Limb (tissue), 2 donors: ENCODE measurements around the gene CRYBG2.
A peak's percentile ranks its signal among the peaks of the same experiment; 100 is the strongest.
"Not testable (repeated sequence)": the region's sequence is repeated elsewhere in the genome, so short reads cannot be mapped to it uniquely, and the experiment has no call there.

Experiments
- DNase-seq, 2 donors: peaks; one replicate each; pipeline ENCODE4 v3.0.0-alpha.2; 2016; ENCODE audit errors: extremely low spot score in 2 of 2

Gene CRYBG2

GRCh38 chr1:26353976-26354820 is at the start of gene CRYBG2:
Gene CRYBG2, minus strand, starts transcription at chr1:26354130. Its CDS starts 7,473 bp downstream, at chr1:26346657.
- DNase-seq = no peak

GRCh38 chr1:26403656-26404055 is 49.7 kb upstream of the CRYBG2 start:
- DNase-seq = no peak

GRCh38 chr1:26401891-26402290 is 48.0 kb upstream of the CRYBG2 start:
- no peak for DNase-seq

GRCh38 chr1:26399034-26399433 is 45.1 kb upstream of the CRYBG2 start:
- no peak for DNase-seq

- DNase-seq = no peak
Observed at GRCh38 chr1:26395754-26396153, 41.8 kb upstream of the CRYBG2 start.

- DNase-seq = no peak
Observed at GRCh38 chr1:26391450-26391849, 37.5 kb upstream of the CRYBG2 start.

GRCh38 chr1:26389604-26390247 is 35.8 kb upstream of the CRYBG2 start:
- no peak for DNase-seq

GRCh38 chr1:26388791-26389445 is 35.0 kb upstream of the CRYBG2 start:
- DNase-seq = no peak

GRCh38 chr1:26387447-26387846 is 33.5 kb upstream of the CRYBG2 start:
- DNase-seq = no peak

GRCh38 chr1:26385063-26385462 is 31.1 kb upstream of the CRYBG2 start:
- not testable (repeated sequence) for DNase-seq

- DNase-seq = no peak
Observed at GRCh38 chr1:26384076-26384475, 30.1 kb upstream of the CRYBG2 start.

- no peak for DNase-seq
Observed at GRCh38 chr1:26378879-26379251, 24.9 kb upstream of the CRYBG2 start.

- DNase-seq = peak in 1 of 2 donors; percentile 28
Observed at GRCh38 chr1:26378088-26378878, 24.4 kb upstream of the CRYBG2 start.

GRCh38 chr1:26376050-26376449 is 22.1 kb upstream of the CRYBG2 start:
- DNase-seq = no peak

- DNase-seq = no peak
Observed at GRCh38 chr1:26375081-26375480, 21.2 kb upstream of the CRYBG2 start.

- DNase-seq = not testable (repeated sequence)
Observed at GRCh38 chr1:26374361-26374760, 20.4 kb upstream of the CRYBG2 start.

- no peak for DNase-seq
Observed at GRCh38 chr1:26373789-26374188, 19.9 kb upstream of the CRYBG2 start.

GRCh38 chr1:26373281-26373680 is 19.4 kb upstream of the CRYBG2 start:
- no peak for DNase-seq

GRCh38 chr1:26372611-26373010 is 18.7 kb upstream of the CRYBG2 start, which contains the start of gene ZNF683:
Gene ZNF683, minus strand, starts transcription at chr1:26372750. Its CDS starts 4,179 bp downstream, at chr1:26368571.
- DNase-seq = not testable (repeated sequence)

GRCh38 chr1:26372039-26372438 is 18.1 kb upstream of the CRYBG2 start:
- no peak for DNase-seq

GRCh38 chr1:26370591-26371382 is 16.9 kb upstream of the CRYBG2 start:
- no peak for DNase-seq
